Fibroblast of lung (primary cell): ENCODE data around the gene CHRNA3. TPM values are rescaled to one million over a fixed set of nuclear protein-coding genes. Genes with fewer than 3 reads are reported as not detected.
"Not testable (repeated sequence)": the region's sequence is repeated elsewhere in the genome, so short reads cannot be mapped to it uniquely, and the experiment has no call there.

Experiments
- DNase-seq, 2 donors: peaks; one replicate each; pipeline versions ENCODE4 v3.0.0 to v3.0.0-alpha.2; 2010; ENCODE audit warnings: low read depth in 2 of 2
- H2AFZ ChIP-seq: 2 replicates; pipeline ENCODE4 v1.5.1; 2012; ENCODE audit warnings: low read length, control low read depth, inconsistent platforms
- H3K27ac ChIP-seq: 2 replicates; pipeline ENCODE4 v1.5.1; 2011; ENCODE audit warnings: low read length, control low read depth; ENCODE audit not compliant: insufficient read depth
- H3K27me3 ChIP-seq: 2 replicates; pipeline ENCODE4 v1.5.1; 2011; ENCODE audit warnings: mild to moderate bottlenecking, low read length; ENCODE audit not compliant: control insufficient read depth, insufficient read depth
- H3K36me3 ChIP-seq: 2 replicates; pipeline ENCODE4 v1.5.1; 2011; ENCODE audit warnings: low read length; ENCODE audit not compliant: control insufficient read depth, insufficient read depth
- H3K4me1 ChIP-seq: 2 replicates; pipeline ENCODE4 v1.5.1; 2011; ENCODE audit warnings: low read length; ENCODE audit not compliant: control insufficient read depth, insufficient read depth; ENCODE audit errors: extremely low read depth
- H3K4me2 ChIP-seq: 2 replicates; pipeline ENCODE4 v1.5.1; 2011; ENCODE audit warnings: low read length, control low read depth; ENCODE audit not compliant: insufficient read depth; ENCODE audit errors: extremely low read depth
- H3K4me3 ChIP-seq, 4 experiments: fragments of 200-600 bp in 1 of 4; sonication (generic) in 1 of 4; replicated peaks in 1 of 4; 2 replicates each; pipeline ENCODE4 v1.5.1; 2011 to 2016; ENCODE audit warnings: low read length in 4 of 4, low read depth in 3 of 4, mild to moderate bottlenecking in 3 of 4, control low read depth in 2 of 4, inconsistent platforms in 1 of 4, mixed read lengths in 1 of 4; ENCODE audit not compliant: insufficient read depth in 1 of 4; ENCODE audit errors: control extremely low read depth in 1 of 4
- H3K79me2 ChIP-seq: 2 replicates; pipeline ENCODE4 v1.5.1; 2012; ENCODE audit warnings: mild to moderate bottlenecking, low read length, inconsistent platforms; ENCODE audit not compliant: control insufficient read depth, insufficient read depth
- H3K9ac ChIP-seq: 2 replicates; pipeline ENCODE4 v1.5.1; 2011; ENCODE audit warnings: mild to moderate bottlenecking, low read length, control low read depth; ENCODE audit not compliant: insufficient read depth
- H3K9me3 ChIP-seq: 2 replicates; pipeline ENCODE4 v1.5.1; 2012; ENCODE audit warnings: low read depth, low read length; ENCODE audit not compliant: control insufficient read depth, insufficient read depth
- H4K20me1 ChIP-seq: 2 replicates; pipeline ENCODE4 v1.5.1; 2011; ENCODE audit warnings: low read length; ENCODE audit not compliant: control insufficient read depth, insufficient read depth; ENCODE audit errors: extremely low read depth
- EZH2 ChIP-seq: IDR thresholded peaks from 2 replicates; pipeline ENCODE4 v1.5.1; 2012; ENCODE audit warnings: low read length, control low read depth, mild to moderate bottlenecking; ENCODE audit errors: missing control alignments
- polyA plus RNA-seq, 2 donors: library from polyadenylated mRNA; depleted of rRNA in 1 of 2; stranded (reverse) in 1 of 2; unstranded in 1 of 2; fragments of >200 nt; gene quantifications; 2 replicates each; pipeline ENCODE4 v1.2.1, GENCODE V29; 2011 to 2012; ENCODE audit warnings: missing spikeins in 1 of 2
- total RNA-seq: library from RNA; depleted of rRNA; stranded (reverse); fragments of >200 nt; gene quantifications from 2 replicates; pipeline ENCODE4 v1.2.1, GENCODE V29; 2014
- TF ChIP-seq, protein P1 (sequence below), 2 donors: IDR thresholded peaks in 1 of 2; conservative IDR thresholded peaks in 1 of 2; 1 replicate in 1 of 2; 2 replicates in 1 of 2; pipeline ENCODE4 v1.5.1; 2011 to 2012; ENCODE audit warnings: low read length in 2 of 2, control low read depth in 1 of 2, inconsistent platforms in 1 of 2, low read depth in 1 of 2, mild to moderate bottlenecking in 1 of 2

Gene CHRNA3
- total and polyA plus RNA-seq, 2 donors (not counting 1 experiment from before 2014, with no cell fraction given) = not detected

DNA sequence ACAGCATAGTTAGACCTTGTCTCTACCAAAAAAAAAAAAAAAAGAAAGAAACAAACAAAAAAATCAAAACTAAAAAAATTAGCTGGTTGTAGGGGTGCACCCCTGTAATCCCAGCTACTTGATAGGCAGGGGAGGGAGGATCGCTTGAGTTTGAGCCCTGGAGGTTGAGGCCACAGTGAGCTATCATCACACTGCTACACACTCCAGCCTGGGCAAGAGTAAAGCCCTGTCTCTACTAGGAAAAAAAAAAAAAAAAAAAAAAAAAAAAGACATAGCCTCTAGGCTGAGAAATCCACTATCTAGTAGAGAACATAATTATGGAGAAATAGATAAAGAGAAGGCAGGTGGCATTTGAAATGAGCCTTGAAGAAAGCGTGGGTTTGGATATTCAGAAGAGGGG, 57.7 kb downstream of the CHRNA3 start:
- no peak overlapping the region for H3K27ac ChIP-seq
- DNase-seq = no peak

GRCh38 chr15:78561490-78561889, 59.3 kb downstream of the CHRNA3 start:
- Histone ChIP-seq H3K4me3 (no peak overlapping the region), H3K79me2 (no peaks in the 10 kb centered on the region), H3K27ac (no peak overlapping the region), H3K9me3 (no peaks in the 10 kb centered on the region), H3K4me2 (no peak overlapping the region), H3K27me3 (peaks cover 5% of the 10 kb centered on the region), H4K20me1 (no peaks in the 10 kb centered on the region), H2AFZ (no peak overlapping the region), H3K4me1 (peaks cover 3% of the 10 kb centered on the region), H3K36me3 (no peaks in the 10 kb centered on the region), H3K9ac (no peak overlapping the region)
- DNase-seq = no peak
- TF ChIP-seq EZH2 = no peak
- TF ChIP-seq, protein P1, sequence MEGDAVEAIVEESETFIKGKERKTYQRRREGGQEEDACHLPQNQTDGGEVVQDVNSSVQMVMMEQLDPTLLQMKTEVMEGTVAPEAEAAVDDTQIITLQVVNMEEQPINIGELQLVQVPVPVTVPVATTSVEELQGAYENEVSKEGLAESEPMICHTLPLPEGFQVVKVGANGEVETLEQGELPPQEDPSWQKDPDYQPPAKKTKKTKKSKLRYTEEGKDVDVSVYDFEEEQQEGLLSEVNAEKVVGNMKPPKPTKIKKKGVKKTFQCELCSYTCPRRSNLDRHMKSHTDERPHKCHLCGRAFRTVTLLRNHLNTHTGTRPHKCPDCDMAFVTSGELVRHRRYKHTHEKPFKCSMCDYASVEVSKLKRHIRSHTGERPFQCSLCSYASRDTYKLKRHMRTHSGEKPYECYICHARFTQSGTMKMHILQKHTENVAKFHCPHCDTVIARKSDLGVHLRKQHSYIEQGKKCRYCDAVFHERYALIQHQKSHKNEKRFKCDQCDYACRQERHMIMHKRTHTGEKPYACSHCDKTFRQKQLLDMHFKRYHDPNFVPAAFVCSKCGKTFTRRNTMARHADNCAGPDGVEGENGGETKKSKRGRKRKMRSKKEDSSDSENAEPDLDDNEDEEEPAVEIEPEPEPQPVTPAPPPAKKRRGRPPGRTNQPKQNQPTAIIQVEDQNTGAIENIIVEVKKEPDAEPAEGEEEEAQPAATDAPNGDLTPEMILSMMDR (conservative IDR thresholded peaks at IDR 0.05 in 1 of 2, IDR thresholded peaks at IDR 0.05 in 1 of 2; ENCODE audit: low read depth in 1 of 2, low read length in 2 of 2) = no peak

More for the DNA sequence above, 57.7 kb downstream of the CHRNA3 start:
- H2AFZ ChIP-seq = no peak overlapping the region
- H4K20me1 ChIP-seq = no peaks in the 10 kb centered on the region
- H3K4me1 ChIP-seq = peaks cover 3% of the 10 kb centered on the region
- no peak overlapping the region for H3K4me2 ChIP-seq
- TF ChIP-seq EZH2 = no peak
- TF ChIP-seq, protein P1 (conservative IDR thresholded peaks at IDR 0.05 in 1 of 2, IDR thresholded peaks at IDR 0.05 in 1 of 2; ENCODE audit: low read depth in 1 of 2, low read length in 2 of 2) = no peak
- H3K27me3 ChIP-seq = peaks cover 5% of the 10 kb centered on the region
- H3K9me3 ChIP-seq = no peaks in the 10 kb centered on the region
- H3K36me3 ChIP-seq = no peaks in the 10 kb centered on the region
- H3K79me2 ChIP-seq = no peaks in the 10 kb centered on the region
- no peak overlapping the region for H3K9ac ChIP-seq
- no peak overlapping the region for H3K4me3 ChIP-seq

DNA sequence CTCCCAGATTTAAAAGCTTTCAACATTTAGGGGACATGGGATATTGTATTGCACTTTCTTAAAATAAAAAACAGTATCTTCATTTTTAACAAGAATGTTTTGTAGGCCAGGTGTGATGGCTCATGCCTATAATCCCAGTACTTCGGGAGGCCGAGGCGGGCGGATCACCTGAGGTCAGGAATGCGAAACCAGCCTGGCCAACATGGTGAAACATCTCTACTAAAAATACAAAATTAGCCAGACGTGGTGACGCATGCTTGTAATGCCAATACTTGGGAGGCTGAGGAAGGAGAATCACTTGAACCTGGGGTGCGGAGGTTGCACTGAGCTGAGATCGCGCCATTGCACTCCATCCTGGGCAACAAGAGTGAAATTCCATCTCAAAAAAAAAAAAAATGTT, 60.6 kb downstream of the CHRNA3 start:
- not testable (repeated sequence) for H3K4me3 ChIP-seq, DNase-seq, H3K79me2 ChIP-seq, H3K9ac ChIP-seq, H4K20me1 ChIP-seq, H3K9me3 ChIP-seq, H2AFZ ChIP-seq, H3K27ac ChIP-seq, H3K4me1 ChIP-seq, H3K36me3 ChIP-seq, H3K27me3 ChIP-seq, H3K4me2 ChIP-seq
